Natural killer cell (primary cell): ENCODE measurements around the gene UPK3A. TPM values are rescaled to one million over a fixed set of nuclear protein-coding genes. Genes with fewer than 3 reads are reported as not detected.

Experiments
- ATAC-seq, 3 donors: fragments of 150-1000 bp in 2 of 3; fragments of 200-7000 bp in 1 of 3; cut with Tn5 transposase; 1 replicate in 1 of 3; 2 replicates in 2 of 3; pipeline ENCODE4 v1.10.0; 2021; ENCODE audit warnings: mild to moderate bottlenecking in 2 of 3, moderate library complexity in 2 of 3
- DNase-seq, 2 donors: peaks; one replicate each; pipeline versions ENCODE4 v3.0.0 to v3.0.0-alpha.2; 2013 to 2021; ENCODE audit warnings: mixed read lengths in 1 of 2
- H3K27ac ChIP-seq: one replicate; pipeline ENCODE4 v1.5.1; 2013; ENCODE audit warnings: mild to moderate bottlenecking, low read length
- H3K27me3 ChIP-seq: one replicate; pipeline ENCODE4 v1.6.1; 2013; ENCODE audit warnings: low read length; ENCODE audit not compliant: control insufficient read depth, insufficient read depth
- H3K36me3 ChIP-seq: one replicate; pipeline ENCODE4 v1.6.1; 2013; ENCODE audit warnings: low read length; ENCODE audit not compliant: control insufficient read depth, insufficient read depth
- H3K4me1 ChIP-seq: one replicate; pipeline ENCODE4 v1.6.1; 2013; ENCODE audit warnings: low read length; ENCODE audit not compliant: control insufficient read depth, insufficient read depth
- H3K4me3 ChIP-seq: one replicate; pipeline ENCODE4 v1.5.1; 2013; ENCODE audit warnings: low read length
- H3K9me3 ChIP-seq: one replicate; pipeline ENCODE4 v1.6.1; 2013; ENCODE audit warnings: low read length; ENCODE audit not compliant: control insufficient read depth, insufficient read depth
- H3K27ac Mint-ChIP-seq, 2 donors: one replicate each; pipeline ENCODE4 v1.8.0; 2022; ENCODE audit warnings: mild to moderate bottlenecking in 2 of 2, mixed read lengths in 2 of 2, moderate library complexity in 1 of 2
- H3K27me3 Mint-ChIP-seq, 2 donors: one replicate each; pipeline ENCODE4 v1.8.0; 2022; ENCODE audit warnings: low read depth in 2 of 2, mixed read lengths in 2 of 2
- H3K36me3 Mint-ChIP-seq: one replicate; pipeline ENCODE4 v1.8.0; 2022; ENCODE audit warnings: mixed read lengths
- H3K4me1 Mint-ChIP-seq, 2 donors: one replicate each; pipeline ENCODE4 v1.8.0; 2022; ENCODE audit warnings: mixed read lengths in 2 of 2
- H3K4me3 Mint-ChIP-seq: one replicate; pipeline ENCODE4 v1.8.0; 2022; ENCODE audit warnings: mild to moderate bottlenecking, moderate library complexity, mixed read lengths
- H3K9me3 Mint-ChIP-seq, 2 donors: one replicate each; pipeline ENCODE4 v1.8.0; 2022; ENCODE audit warnings: mixed read lengths in 2 of 2
- CTCF ChIP-seq: fragments of 200-600 bp; IDR thresholded peaks from one replicate; pipeline ENCODE4 v1.8.0; 2022; ENCODE audit warnings: antibody characterized with exemption
- WGBS: methylation state at CpG from one replicate; pipeline ENCODE4 v1.1.7; 2013; ENCODE audit warnings: missing lambda C conversion rate; ENCODE audit not compliant: insufficient coverage; 5-methylcytosine and 5-hydroxymethylcytosine counted together
- intact Hi-C: fragments of 100-400 bp; cut with micrococcal nuclease; formaldehyde crosslinking; loops from one replicate; pipeline ENCODE4 v1.14.2; 2022
- total RNA-seq, 4 donors: library from RNA; stranded (reverse); fragments of 120-200 nt in 1 of 4; gene quantifications; one replicate each; pipeline versions ENCODE4 v1.2.3 to v1.2.4, GENCODE V29; 2013 to 2022

UPK3A gene
- total RNA-seq, 3 donors from 2014 or later (not counting 1 experiment from before 2014, with no cell fraction given): 0.49 TPM; not detected in 2

GRCh38 chr22:45318168-45318557, 33.4 kb downstream of the UPK3A start:
- H3K4me1 ChIP-seq: peaks cover 31% of the 10 kb centered on the region
- TF ChIP-seq CTCF: no peak
- peaks cover 6% of the 10 kb centered on the region for H3K36me3 ChIP-seq
- H3K27ac ChIP-seq: peak overlapping the region; percentile 99
- H3K4me3 ChIP-seq: peak overlapping the region; percentile 24
- Mint-ChIP-seq H3K9me3 (no peaks in the 10 kb centered on the region), H3K4me3 (peak overlapping the region; percentile 87), H3K4me1 (peaks cover 24 to 28% of the 10 kb centered on the region in 2 donors), H3K36me3 (no peaks in the 10 kb centered on the region), H3K27me3 (no peaks in the 10 kb centered on the region), H3K27ac (peak overlapping the region; percentile 98 to 100)
- DNase-seq: peak; percentile 79 to 97
- ATAC-seq: peak; percentile 68 to 80 (median 73)
- no peaks in the 10 kb centered on the region for H3K27me3 ChIP-seq
- no peaks in the 10 kb centered on the region for H3K9me3 ChIP-seq
- 12% methylated on average over 8 of the region's 8 CpGs for WGBS
- intact Hi-C loops: loop anchor here (1.0 to 10.0 kb wide), 2 partner anchors 9 to 967 kb away; partner anchors contain the start of gene FAM118A

GRCh38 chr22:45318558-45319323, 34.0 kb downstream of the UPK3A start:
- Mint-ChIP-seq H3K27me3 (no peaks in the 10 kb centered on the region), H3K27ac (peak overlapping the region; percentile 98 to 100), H3K36me3 (no peaks in the 10 kb centered on the region), H3K9me3 (no peaks in the 10 kb centered on the region), H3K4me1 (peaks cover 24 to 28% of the 10 kb centered on the region in 2 donors), H3K4me3 (peak overlapping the region; percentile 87)
- H3K9me3 ChIP-seq: no peaks in the 10 kb centered on the region
- H3K27me3 ChIP-seq: no peaks in the 10 kb centered on the region
- ATAC-seq (peak; percentile 73 to 84 (median 79)), DNase-seq (peak; percentile 69 to 91)
- H3K27ac ChIP-seq: peak overlapping the region; percentile 99
- peaks cover 31% of the 10 kb centered on the region for H3K4me1 ChIP-seq
- intact Hi-C loops: loop anchor here (1.0 to 10.0 kb wide), 3 partner anchors 9 to 966 kb away; partner anchors contain the start of gene FAM118A
- H3K4me3 ChIP-seq: peak overlapping the region; percentile 24
- peaks cover 12% of the 10 kb centered on the region for H3K36me3 ChIP-seq
- TF ChIP-seq CTCF: no peak
- 26% methylated on average over 12 of the region's 12 CpGs for WGBS

- peak overlapping the region; percentile 99 for H3K27ac ChIP-seq
- no peak overlapping the region for H3K4me3 ChIP-seq
- Mint-ChIP-seq H3K27ac (peak overlapping the region; percentile 98 to 100), H3K9me3 (no peaks in the 10 kb centered on the region), H3K27me3 (no peaks in the 10 kb centered on the region), H3K4me3 (peak overlapping the region; percentile 87), H3K4me1 (peaks cover 24 to 28% of the 10 kb centered on the region in 2 donors), H3K36me3 (no peaks in the 10 kb centered on the region)
- WGBS: 81% methylated on average over 5 of the region's 5 CpGs
- no peaks in the 10 kb centered on the region for H3K27me3 ChIP-seq
- DNase-seq (peak in 1 of 2 donors; percentile 26), ATAC-seq (no peak)
- H3K36me3 ChIP-seq: peaks cover 18% of the 10 kb centered on the region
- no peak for TF ChIP-seq CTCF
- intact Hi-C loops: loop anchor here (1.0 to 10.0 kb wide), 2 partner anchors 28 to 965 kb away; no protein-coding TSS in a partner anchor
- peaks cover 31% of the 10 kb centered on the region for H3K4me1 ChIP-seq
- no peaks in the 10 kb centered on the region for H3K9me3 ChIP-seq
These were observed 34.6 kb downstream of the UPK3A start for GRCh38 chr22:45319324-45319685.
